GM21528 (cell line): ENCODE measurements around the gene CDC42SE2.
"Not testable (repeated sequence)": the region's sequence is repeated elsewhere in the genome, so short reads cannot be mapped to it uniquely, and the experiment has no call there.

Experiments
- ATAC-seq: cut with Tn5 transposase; IDR thresholded peaks from one replicate; pipeline ENCODE4 v1.9.1; 2021; ENCODE audit warnings: mild to moderate bottlenecking, moderate library complexity; ENCODE audit not compliant: unreplicated experiment, low FRiP score

The CDC42SE2 gene

GRCh38 chr5:131312235-131312772, 48.5 kb downstream of the CDC42SE2 start:
- not testable (repeated sequence) for ATAC-seq

GRCh38 chr5:131316026-131316425, 52.2 kb downstream of the CDC42SE2 start:
- ATAC-seq: no peak

- ATAC-seq: no peak
These were observed 53.0 kb downstream of the CDC42SE2 start for GRCh38 chr5:131316822-131317221.

- no peak for ATAC-seq
These were observed 54.6 kb downstream of the CDC42SE2 start for GRCh38 chr5:131318455-131318854.

GRCh38 chr5:131321066-131321465, 57.2 kb downstream of the CDC42SE2 start:
- ATAC-seq: no peak

- ATAC-seq: no peak
These were observed 59.1 kb downstream of the CDC42SE2 start for GRCh38 chr5:131322926-131323325.

GRCh38 chr5:131323378-131323777, 59.5 kb downstream of the CDC42SE2 start:
- ATAC-seq: no peak

GRCh38 chr5:131324303-131324702, 60.5 kb downstream of the CDC42SE2 start:
- ATAC-seq: no peak

GRCh38 chr5:131328536-131329285, 64.9 kb downstream of the CDC42SE2 start:
- no peak for ATAC-seq

GRCh38 chr5:131329286-131329560, 65.4 kb downstream of the CDC42SE2 start:
- ATAC-seq: no peak

GRCh38 chr5:131330031-131330430, 66.2 kb downstream of the CDC42SE2 start:
- no peak for ATAC-seq

GRCh38 chr5:131335756-131336155, 71.9 kb downstream of the CDC42SE2 start:
- not testable (repeated sequence) for ATAC-seq

GRCh38 chr5:131336801-131337200, 72.9 kb downstream of the CDC42SE2 start:
- not testable (repeated sequence) for ATAC-seq

GRCh38 chr5:131337240-131338050, 73.6 kb downstream of the CDC42SE2 start:
- not testable (repeated sequence) for ATAC-seq

GRCh38 chr5:131338051-131338453, 74.2 kb downstream of the CDC42SE2 start:
- ATAC-seq: no peak

- not testable (repeated sequence) for ATAC-seq
These were observed 80.4 kb downstream of the CDC42SE2 start for GRCh38 chr5:131344288-131344687.

- ATAC-seq: not testable (repeated sequence)
These were observed 82.4 kb downstream of the CDC42SE2 start for GRCh38 chr5:131346204-131346603.

- ATAC-seq: no peak
These were observed 90.1 kb downstream of the CDC42SE2 start for GRCh38 chr5:131353991-131354390.

GRCh38 chr5:131355971-131356528, 92.2 kb downstream of the CDC42SE2 start:
- no peak for ATAC-seq

GRCh38 chr5:131356619-131357018, 92.8 kb downstream of the CDC42SE2 start:
- ATAC-seq: no peak
